Gastrocnemius medialis (tissue), 4 donors: ENCODE measurements around the gene BMPR1B. TPM values are rescaled to one million over a fixed set of nuclear protein-coding genes. Genes with fewer than 3 reads are reported as not detected.

Experiments
- ATAC-seq, 2 donors: fragments of 150-250 bp; one replicate each; pipeline ENCODE4 v1.9.1; 2016
- DNase-seq, 2 donors: peaks; one replicate each; pipeline ENCODE4 v3.0.0-alpha.2; 2019
- H3K27ac ChIP-seq, 4 donors: fragments of 200-600 bp; sonication (generic); 1 replicate in 1 of 4; 2 replicates in 3 of 4; pipeline ENCODE4 v1.5.1; 2016 to 2018; ENCODE audit warnings: mild to moderate bottlenecking in 2 of 4, moderate library complexity in 1 of 4
- H3K27me3 ChIP-seq, 3 donors: fragments of 200-600 bp; sonication (generic) in 2 of 3; 1 replicate in 1 of 3; 2 replicates in 2 of 3; pipeline versions ENCODE4 v1.5.1 to v1.6.0; 2016 to 2019; ENCODE audit warnings: mild to moderate bottlenecking in 1 of 3, moderate library complexity in 1 of 3
- H3K36me3 ChIP-seq, 2 donors: fragments of 200-600 bp; sonication (generic) in 1 of 2; one replicate each; pipeline ENCODE4 v1.5.1; 2017 to 2018
- H3K4me1 ChIP-seq, 2 donors: fragments of 200-600 bp; sonication (generic) in 1 of 2; one replicate each; pipeline ENCODE4 v1.5.1; 2016 to 2017; ENCODE audit warnings: mild to moderate bottlenecking in 2 of 2
- H3K4me3 ChIP-seq, 4 donors: fragments of 200-600 bp; sonication (generic) in 3 of 4; 1 replicate in 1 of 4; 2 replicates in 3 of 4; pipeline ENCODE4 v1.5.1; 2016 to 2019; ENCODE audit warnings: mild to moderate bottlenecking in 2 of 4
- H3K9me3 ChIP-seq, 3 donors: fragments of 200-600 bp; sonication (generic) in 2 of 3; 1 replicate in 1 of 3; 2 replicates in 2 of 3; pipeline ENCODE4 v1.5.1; 2016 to 2019
- CTCF ChIP-seq, 5 experiments: fragments of 450-650 bp in 3 of 5; fragments of 200-600 bp in 2 of 5; sonication (generic) in 2 of 5; IDR thresholded peaks in 4 of 5; conservative IDR thresholded peaks in 1 of 5; 1 replicate in 4 of 5; 2 replicates in 1 of 5; pipeline ENCODE4 v1.5.1; 2016 to 2019; ENCODE audit warnings: antibody characterized with exemption in 5 of 5, mild to moderate bottlenecking in 3 of 5, moderate library complexity in 3 of 5
- POLR2A ChIP-seq, 2 donors: fragments of 450-650 bp; IDR thresholded peaks; one replicate each; pipeline ENCODE4 v1.6.1; 2017; ENCODE audit warnings: antibody characterized with exemption in 2 of 2, mild to moderate bottlenecking in 2 of 2, moderate library complexity in 2 of 2
- in situ Hi-C, 4 donors: fragments of 200-750 bp; cut with MboI; loops; one replicate each; pipeline versions ENCODE4 v1.15.0 to v1.8.0; 2017; ENCODE audit warnings: low sequenced_read_pairs in 4 of 4
- intact Hi-C: fragments of 100-400 bp; cut with DNase I; formaldehyde crosslinking; loops from one replicate; pipeline ENCODE4 v1.15.1; 2023; ENCODE audit warnings: low total_unique reads
- total RNA-seq, 4 donors: library from RNA; depleted of rRNA; stranded (reverse); fragments of >200 nt; gene quantifications; one replicate each; pipeline versions ENCODE4 v1.1.0 to v1.2.3, GENCODE V29; 2016

The BMPR1B gene
- total RNA-seq, 4 donors from 2014 or later = 0.92 to 6.9 (median 1.7) TPM

DNA sequence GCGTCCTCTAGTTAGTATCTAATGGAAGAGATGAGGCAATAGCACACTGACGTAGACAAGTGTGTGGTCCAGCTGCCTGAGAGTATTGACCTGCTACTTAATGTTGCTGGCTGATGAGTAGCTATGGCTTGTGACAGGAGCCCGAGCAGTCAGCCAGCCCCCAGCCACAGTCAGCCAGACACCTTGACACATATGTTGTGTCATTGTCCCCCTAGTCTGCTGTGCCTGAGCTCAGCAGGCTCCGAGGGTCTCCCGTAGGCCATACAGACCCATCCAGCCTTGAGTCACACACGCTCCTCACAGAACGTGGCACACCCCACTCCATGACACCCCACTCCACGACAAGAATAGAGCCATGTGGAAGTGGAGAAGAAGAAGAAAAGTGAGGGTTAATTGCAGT lies 428.9 kb downstream of the BMPR1B start:
- in situ Hi-C loops = no loop called here
- no peaks in the 10 kb centered on the region for H3K9me3 ChIP-seq

GRCh38 chr4:95188701-95189370 lies 431.1 kb downstream of the BMPR1B start:
- in situ Hi-C loops (no loop called here), intact Hi-C loops (no loop called here)
- TF ChIP-seq CTCF (IDR thresholded peaks at IDR 0.05 in 4 of 5, conservative IDR thresholded peaks at IDR 0.05 in 1 of 5) (no peak), POLR2A (IDR thresholded peaks at IDR 0.05) (no peak)

More for the DNA sequence above, 428.9 kb downstream of the BMPR1B start:
- Histone ChIP-seq H3K27ac (no peak overlapping the region), H3K27me3 (no peaks in the 10 kb centered on the region), H3K4me1 (no peaks in the 10 kb centered on the region), H3K36me3 (no peaks in the 10 kb centered on the region), H3K4me3 (no peak overlapping the region)
- DNase-seq = no peak
- no peak for ATAC-seq
- TF ChIP-seq POLR2A (IDR thresholded peaks at IDR 0.05) (no peak), CTCF (IDR thresholded peaks at IDR 0.05 in 4 of 5, conservative IDR thresholded peaks at IDR 0.05 in 1 of 5) (no peak)
- intact Hi-C loops = no loop called here

GRCh38 chr4:95190751-95191436 lies 433.1 kb downstream of the BMPR1B start:
- intact Hi-C loops = no loop called here
- H3K27ac ChIP-seq = no peak overlapping the region
- DNase-seq (no peak), ATAC-seq (no peak)
- no peaks in the 10 kb centered on the region for H3K9me3 ChIP-seq
- no peaks in the 10 kb centered on the region for H3K4me1 ChIP-seq
- in situ Hi-C loops = no loop called here
- TF ChIP-seq CTCF (IDR thresholded peaks at IDR 0.05 in 4 of 5, conservative IDR thresholded peaks at IDR 0.05 in 1 of 5) (no peak), POLR2A (IDR thresholded peaks at IDR 0.05) (no peak)
- H3K36me3 ChIP-seq = no peaks in the 10 kb centered on the region
- no peaks in the 10 kb centered on the region for H3K27me3 ChIP-seq
- no peak overlapping the region for H3K4me3 ChIP-seq

More at GRCh38 chr4:95188701-95189370, 431.1 kb downstream of the BMPR1B start:
- Histone ChIP-seq H3K4me1 (no peaks in the 10 kb centered on the region), H3K4me3 (no peak overlapping the region), H3K27ac (no peak overlapping the region), H3K36me3 (no peaks in the 10 kb centered on the region), H3K9me3 (no peaks in the 10 kb centered on the region), H3K27me3 (no peaks in the 10 kb centered on the region)
- DNase-seq (no peak), ATAC-seq (no peak)

DNA sequence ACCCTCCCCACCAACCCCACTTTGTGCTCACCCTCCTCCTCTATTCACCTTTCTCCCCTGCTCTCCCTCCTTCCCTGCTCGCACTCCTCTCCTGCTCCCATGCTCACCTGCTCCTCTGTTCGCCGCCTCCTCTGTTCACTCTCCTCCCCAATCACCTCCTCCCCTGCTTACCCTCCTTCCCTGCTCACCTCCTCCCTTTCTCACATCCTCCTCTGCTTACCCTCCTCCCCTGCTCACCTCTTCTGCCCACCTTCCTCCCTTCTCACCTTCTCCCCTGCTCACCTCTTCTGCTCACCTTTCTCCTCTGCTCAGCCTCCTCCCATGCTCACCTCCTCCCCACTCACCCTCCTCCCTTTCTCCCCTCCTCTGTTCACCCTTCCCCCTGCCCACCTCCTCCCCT lies 433.8 kb downstream of the BMPR1B start:
- H3K9me3 ChIP-seq = no peaks in the 10 kb centered on the region
- H3K36me3 ChIP-seq = no peaks in the 10 kb centered on the region
- DNase-seq (no peak), ATAC-seq (no peak)
- no peak overlapping the region for H3K27ac ChIP-seq
- in situ Hi-C loops (no loop called here), intact Hi-C loops (no loop called here)
- H3K4me3 ChIP-seq = no peak overlapping the region
- H3K4me1 ChIP-seq = no peaks in the 10 kb centered on the region
- no peaks in the 10 kb centered on the region for H3K27me3 ChIP-seq
- TF ChIP-seq CTCF (IDR thresholded peaks at IDR 0.05 in 4 of 5, conservative IDR thresholded peaks at IDR 0.05 in 1 of 5) (no peak), POLR2A (IDR thresholded peaks at IDR 0.05) (no peak)
